ENCODE measurements around the gene CCDC183. TPM values are rescaled to one million over a fixed set of nuclear protein-coding genes. Genes with fewer than 3 reads are reported as not detected.

Gene CCDC183
- total and polyA plus RNA-seq, 2 donors from 2014 or later = 0.88 to 3.1 TPM

DNA sequence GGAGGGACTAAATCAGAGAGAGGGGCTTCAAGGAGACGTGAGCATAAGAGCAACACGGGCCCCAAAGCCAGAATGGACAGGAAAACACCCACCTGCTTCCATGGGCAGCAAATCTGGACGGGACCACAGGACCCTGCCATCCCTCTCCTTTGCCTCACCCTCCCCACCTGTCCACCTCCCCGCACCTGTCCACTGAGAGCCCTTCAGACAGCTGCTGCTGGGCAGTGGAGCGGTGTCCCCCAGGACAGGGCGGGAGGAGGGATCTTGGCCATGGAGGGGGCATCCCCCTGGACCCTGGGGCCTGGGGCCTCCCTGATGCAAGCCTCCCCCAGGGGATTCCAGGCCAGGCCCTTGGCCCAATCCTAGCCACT is 2.6 kb downstream of the CCDC183 start:
- H3K36me3 ChIP-seq (ENCODE audit: control insufficient read depth in 2 of 3, insufficient read depth in 3 of 3, low read length in 3 of 3) = no peaks in the 10 kb centered on the region
- peaks cover 0 to 17% (median 3%) of the 10 kb centered on the region in 3 donors for H3K4me1 ChIP-seq (ENCODE audit: control insufficient read depth in 2 of 3, insufficient read depth in 2 of 3, low read depth in 1 of 3, low read length in 3 of 3)
- intact Hi-C loops (cut with DNase I) = loop anchor here (10.0 kb wide), 1 partner anchor 146 kb away; the partner anchor contains the start of genes C8G and FBXW5
- H3K4me3 ChIP-seq (ENCODE audit: low read length in 3 of 3) = no peak overlapping the region
- TF ChIP-seq CTCF (IDR thresholded peaks at IDR 0.05; ENCODE audit: borderline replicate concordance, extremely low read depth, insufficient read depth) = no peak
- FAIRE-seq = no peak
- no peak overlapping the region for H3K27ac ChIP-seq (ENCODE audit: low read depth in 2 of 2, low read length in 2 of 2)
- H3K9me3 ChIP-seq (ENCODE audit: control insufficient read depth in 2 of 3, insufficient read depth in 1 of 3, low read length in 3 of 3) = no peaks in the 10 kb centered on the region
- H3K27me3 ChIP-seq (ENCODE audit: control insufficient read depth, insufficient read depth, low read length) = no peaks in the 10 kb centered on the region
- peak in 1 of 5 donors; percentile 68 for DNase-seq
- no peak overlapping the region for H3K9ac ChIP-seq (ENCODE audit: low read length in 3 of 3)

- no peak overlapping the region for H3K27ac ChIP-seq (ENCODE audit: low read depth in 2 of 2, low read length in 2 of 2)
- peak overlapping the region in 1 of 3 donors; percentile 47 for H3K4me3 ChIP-seq (ENCODE audit: low read length in 3 of 3)
- peak in 3 of 5 donors; percentile 45 to 81 (median 80) for DNase-seq
- no peak for FAIRE-seq
- H3K4me1 ChIP-seq (ENCODE audit: control insufficient read depth in 2 of 3, insufficient read depth in 2 of 3, low read depth in 1 of 3, low read length in 3 of 3) = peaks cover 0 to 17% (median 3%) of the 10 kb centered on the region in 3 donors
- H3K27me3 ChIP-seq (ENCODE audit: control insufficient read depth, insufficient read depth, low read length) = no peaks in the 10 kb centered on the region
- H3K36me3 ChIP-seq (ENCODE audit: control insufficient read depth in 2 of 3, insufficient read depth in 3 of 3, low read length in 3 of 3) = no peaks in the 10 kb centered on the region
- TF ChIP-seq CTCF (IDR thresholded peaks at IDR 0.05; ENCODE audit: borderline replicate concordance, extremely low read depth, insufficient read depth) = no peak
- peak overlapping the region in 1 of 3 donors; percentile 12 for H3K9ac ChIP-seq (ENCODE audit: low read length in 3 of 3)
- no peaks in the 10 kb centered on the region for H3K9me3 ChIP-seq (ENCODE audit: control insufficient read depth in 2 of 3, insufficient read depth in 1 of 3, low read length in 3 of 3)
- intact Hi-C loops (cut with DNase I) = loop anchor here (10.0 kb wide), 1 partner anchor 146 kb away; the partner anchor contains the start of genes C8G and FBXW5
Observed at GRCh38 chr9:136799079-136799853, 3.1 kb downstream of the CCDC183 start.

DNA sequence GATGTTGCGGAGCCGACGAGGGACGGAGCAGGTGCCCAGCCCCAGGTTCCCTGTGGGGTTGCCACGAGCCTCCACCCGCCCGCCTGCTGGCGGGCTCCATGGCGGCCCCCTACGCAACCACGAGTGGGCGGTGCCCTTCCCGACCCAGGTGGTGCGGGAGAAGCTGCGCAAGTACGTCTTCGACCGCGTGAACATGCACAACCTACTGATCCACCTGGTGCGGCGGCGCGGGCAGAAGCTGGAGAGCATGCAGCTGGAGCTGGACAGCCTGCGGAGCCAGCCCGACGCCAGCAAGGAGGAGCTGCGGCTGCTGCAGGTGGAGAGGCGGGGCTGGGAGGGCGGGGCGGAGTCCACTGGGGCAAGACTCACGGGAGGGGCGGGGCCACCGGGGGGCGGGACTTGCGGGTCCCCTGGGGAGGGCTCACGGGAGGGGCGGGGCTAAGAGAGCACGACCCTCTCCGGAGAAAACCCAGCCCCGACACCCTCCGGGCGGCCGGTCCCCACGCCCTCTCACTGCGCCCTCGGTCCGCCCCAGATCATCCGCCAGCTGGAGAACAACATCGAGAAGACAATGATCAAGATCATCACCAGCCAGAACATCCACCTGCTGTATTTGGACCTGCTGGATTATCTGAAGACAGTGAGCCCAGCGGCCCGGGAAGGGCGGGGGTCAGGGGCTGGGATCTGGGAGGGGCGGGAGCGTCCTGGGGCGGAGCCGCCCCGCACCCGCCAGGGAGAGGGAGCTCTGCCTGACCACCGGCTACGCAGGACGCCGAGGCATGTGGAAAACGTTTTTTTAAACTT is 3.9 kb downstream of the CCDC183 start:
- Histone ChIP-seq H3K27me3 (ENCODE audit: control insufficient read depth, insufficient read depth, low read length) (no peaks in the 10 kb centered on the region), H3K9ac (ENCODE audit: low read length in 3 of 3) (peak overlapping the region in 1 of 3 donors; percentile 12), H3K4me1 (ENCODE audit: control insufficient read depth in 2 of 3, insufficient read depth in 2 of 3, low read depth in 1 of 3, low read length in 3 of 3) (peaks cover 0 to 17% (median 3%) of the 10 kb centered on the region in 3 donors), H3K27ac (ENCODE audit: low read depth in 2 of 2, low read length in 2 of 2) (peak overlapping the region in 1 of 2 donors; percentile 28), H3K9me3 (ENCODE audit: control insufficient read depth in 2 of 3, insufficient read depth in 1 of 3, low read length in 3 of 3) (no peaks in the 10 kb centered on the region), H3K4me3 (ENCODE audit: low read length in 3 of 3) (peak overlapping the region; percentile 28 to 56 (median 53)), H3K36me3 (ENCODE audit: control insufficient read depth in 2 of 3, insufficient read depth in 3 of 3, low read length in 3 of 3) (no peaks in the 10 kb centered on the region)
- DNase-seq (peak; percentile 93 to 98 (median 95)), FAIRE-seq (no peak)
- TF ChIP-seq CTCF (IDR thresholded peaks at IDR 0.05; ENCODE audit: borderline replicate concordance, extremely low read depth, insufficient read depth) = no peak
- intact Hi-C loops (cut with DNase I) = loop anchor here (10.0 kb wide), 1 partner anchor 145 kb away; the partner anchor contains the start of genes C8G and FBXW5

Data from kidney (tissue), 14 donors.